Measurements from ENCODE around the gene ATP2B3. TPM values are rescaled to one million over a fixed set of nuclear protein-coding genes. Genes with fewer than 3 reads are reported as not detected.

ATP2B3 gene
- polyA plus RNA-seq, 1 donor (not counting 4 experiments of a cell fraction or from before 2014, with no cell fraction given) = not detected

- Histone ChIP-seq H3K27me3 (ENCODE audit: control insufficient read depth, extremely low read depth, insufficient read depth, low read length) (no peaks in the 10 kb centered on the region), H3K4me2 (ENCODE audit: control insufficient read depth, extremely low read depth, insufficient read depth, low read depth, low read length) (no peak overlapping the region), H4K20me1 (ENCODE audit: control insufficient read depth, extremely low read depth, insufficient read depth, low read length) (no peaks in the 10 kb centered on the region), H3K9me1 (ENCODE audit: control insufficient read depth, extremely low read depth, insufficient read depth, low read length) (no peaks in the 10 kb centered on the region), H3K79me2 (ENCODE audit: control insufficient read depth, insufficient read depth, low read length) (peaks cover 19% of the 10 kb centered on the region), H3K36me3 (ENCODE audit: control insufficient read depth in 2 of 2, extremely low read depth in 1 of 2, insufficient read depth in 2 of 2, low read length in 2 of 2) (peaks cover 5 to 7% of the 10 kb centered on the region in 2 experiments), H2AFZ (ENCODE audit: control insufficient read depth, low read length) (no peak overlapping the region), H3K4me3 (ENCODE audit: control insufficient read depth in 2 of 3, extremely low read depth in 1 of 3, insufficient read depth in 2 of 3, low read depth in 1 of 3, low read length in 3 of 3) (no peak overlapping the region), H3K27ac (ENCODE audit: control insufficient read depth, insufficient read depth, low read length) (no peak overlapping the region), H3K9ac (ENCODE audit: control insufficient read depth, extremely low read depth, insufficient read depth, low read length) (no peak overlapping the region), H3K4me1 (ENCODE audit: control insufficient read depth, extremely low read depth, insufficient read depth, low read length) (peaks cover 8% of the 10 kb centered on the region), H3K9me3 (ENCODE audit: control insufficient read depth, low read depth, low read length) (no peaks in the 10 kb centered on the region)
- no peak for DNase-seq (ENCODE audit: low read depth, low spot score)
- dilution Hi-C loops (cut with MboI; ENCODE audit: extremely low pct_ligation_motif_present, low sequenced_read_pairs) = no loop called here
- TF ChIP-seq CTCF (optimal IDR thresholded peaks at IDR 0.05 in 1 of 3, IDR thresholded peaks at IDR 0.05 in 1 of 3, conservative IDR thresholded peaks at IDR 0.05 in 1 of 3; ENCODE audit: extremely low read depth in 1 of 3, insufficient read depth in 2 of 3, low read length in 3 of 3) = no peak
- TF ChIP-seq EZH2 (IDR thresholded peaks at IDR 0.05; ENCODE audit: low read length) = no peak
- no peak for FAIRE-seq
Measured at GRCh38 chrX:153593811-153594500, 76.5 kb downstream of the ATP2B3 start.

- Histone ChIP-seq H3K36me3 (ENCODE audit: control insufficient read depth in 2 of 2, extremely low read depth in 1 of 2, insufficient read depth in 2 of 2, low read length in 2 of 2) (peaks cover 3 to 7% of the 10 kb centered on the region in 2 experiments), H3K27ac (ENCODE audit: control insufficient read depth, insufficient read depth, low read length) (no peak overlapping the region), H3K4me3 (ENCODE audit: control insufficient read depth in 2 of 3, extremely low read depth in 1 of 3, insufficient read depth in 2 of 3, low read depth in 1 of 3, low read length in 3 of 3) (no peak overlapping the region), H3K4me2 (ENCODE audit: control insufficient read depth, extremely low read depth, insufficient read depth, low read depth, low read length) (no peak overlapping the region), H3K79me2 (ENCODE audit: control insufficient read depth, insufficient read depth, low read length) (peaks cover 19% of the 10 kb centered on the region), H3K9ac (ENCODE audit: control insufficient read depth, extremely low read depth, insufficient read depth, low read length) (no peak overlapping the region), H3K27me3 (ENCODE audit: control insufficient read depth, extremely low read depth, insufficient read depth, low read length) (no peaks in the 10 kb centered on the region), H4K20me1 (ENCODE audit: control insufficient read depth, extremely low read depth, insufficient read depth, low read length) (no peaks in the 10 kb centered on the region), H3K4me1 (ENCODE audit: control insufficient read depth, extremely low read depth, insufficient read depth, low read length) (peaks cover 14% of the 10 kb centered on the region), H3K9me1 (ENCODE audit: control insufficient read depth, extremely low read depth, insufficient read depth, low read length) (no peaks in the 10 kb centered on the region), H3K9me3 (ENCODE audit: control insufficient read depth, low read depth, low read length) (no peaks in the 10 kb centered on the region), H2AFZ (ENCODE audit: control insufficient read depth, low read length) (no peak overlapping the region)
- FAIRE-seq = no peak
- dilution Hi-C loops (cut with MboI; ENCODE audit: extremely low pct_ligation_motif_present, low sequenced_read_pairs) = no loop called here
- TF ChIP-seq EZH2 (IDR thresholded peaks at IDR 0.05; ENCODE audit: low read length) (no peak), CTCF (optimal IDR thresholded peaks at IDR 0.05 in 1 of 3, IDR thresholded peaks at IDR 0.05 in 1 of 3, conservative IDR thresholded peaks at IDR 0.05 in 1 of 3; ENCODE audit: extremely low read depth in 1 of 3, insufficient read depth in 2 of 3, low read length in 3 of 3) (no peak)
- no peak for DNase-seq (ENCODE audit: low read depth, low spot score)
Measured at GRCh38 chrX:153595387-153595786, 77.9 kb downstream of the ATP2B3 start.

Measured in keratinocyte (primary cell).